ENCODE results near the gene CTIF. TPM values are rescaled to one million over a fixed set of nuclear protein-coding genes. Genes with fewer than 3 reads are reported as not detected.

CTIF gene
- polyA plus RNA-seq, 1 of the 3 experiments (the other 2 are of a cell fraction) = 47.2 TPM

DNA sequence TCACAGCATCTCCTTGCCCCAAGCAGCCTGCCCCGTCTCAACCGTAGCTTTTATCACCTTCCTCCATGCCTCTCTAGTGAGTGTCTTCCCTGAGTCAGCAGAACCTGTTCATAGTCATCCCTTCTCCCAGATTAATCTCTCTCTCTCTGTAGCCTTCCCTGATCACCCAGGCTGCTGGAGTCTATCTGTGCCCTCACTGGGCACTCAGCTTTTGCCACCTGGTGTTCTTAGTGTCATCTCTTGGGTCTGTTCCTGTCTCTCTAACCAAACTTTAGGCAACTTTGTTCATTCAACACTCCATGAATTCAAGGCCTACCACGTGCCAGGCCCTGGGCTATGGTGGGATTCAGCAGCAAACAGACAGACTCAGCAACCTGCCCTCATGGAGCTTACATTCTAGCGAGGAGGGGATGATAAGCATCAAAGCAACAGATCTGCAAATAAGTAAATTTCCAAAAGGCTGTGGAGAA is 252.8 kb downstream of the CTIF start:
- H3K79me2 ChIP-seq (ENCODE audit: insufficient read depth) = peaks cover 14% of the 10 kb centered on the region; the same call in 1 of the 2 replicates
- H3K9ac ChIP-seq = no peak overlapping the region
- TF ChIP-seq PBX3 (IDR thresholded peaks at IDR 0.05) = no peak
- no peak for TF ChIP-seq GABPA (IDR thresholded peaks at IDR 0.05; ENCODE audit: low read depth)
- no peak for TF ChIP-seq SIN3A (IDR thresholded peaks at IDR 0.05; ENCODE audit: borderline replicate concordance, low read depth, low read length)
- no peak for TF ChIP-seq TCF12 (IDR thresholded peaks at IDR 0.05)
- TF ChIP-seq FOSL2 (IDR thresholded peaks at IDR 0.05; ENCODE audit: borderline replicate concordance, low read depth) = no peak
- TF ChIP-seq ELF1 (IDR thresholded peaks at IDR 0.05) = no peak
- TF ChIP-seq MXI1 (IDR thresholded peaks at IDR 0.05; ENCODE audit: low read depth, low read length) = no peak
- H3K9me3 ChIP-seq = no peaks in the 10 kb centered on the region
- no peaks in the 10 kb centered on the region for H3K27me3 ChIP-seq (ENCODE audit: insufficient read depth)
- H3K27ac ChIP-seq (ENCODE audit: low read depth in 2 of 2, low read length in 1 of 2) = no peak overlapping the region
- peaks cover 12 to 37% of the 10 kb centered on the region in 2 experiments; a peak in 3 of 4 replicates for H3K4me1 ChIP-seq (ENCODE audit: control insufficient read depth in 1 of 2, insufficient read depth in 2 of 2, low read depth in 1 of 2, low read length in 1 of 2)
- no peak overlapping the region for H2AFZ ChIP-seq (ENCODE audit: low read depth)
- no peak overlapping the region for H3K4me2 ChIP-seq
- no peak overlapping the region for H3K4me3 ChIP-seq (ENCODE audit: low read depth in 2 of 2, low read length in 1 of 2)
- DNase-seq = no peak
- ChIA-PET POLR2A (no interaction called here), CTCF (interaction anchor here (1.2 to 2.4 kb wide), 5 partner anchors 9 to 80 kb away, joined by 3 to 12 read pairs (median 6); no protein-coding TSS in a partner anchor)
- peaks cover 16 to 31% of the 10 kb centered on the region in 2 experiments for H3K36me3 ChIP-seq (replicated peaks in 1 of 2; ENCODE audit: control insufficient read depth in 1 of 2, insufficient read depth in 2 of 2, low read length in 1 of 2)
- 98% methylated on average over 4 of the region's 4 CpGs for WGBS (ENCODE audit: low lambda C conversion rate)
- H4K20me1 ChIP-seq (ENCODE audit: insufficient read depth) = no peaks in the 10 kb centered on the region
- H3F3A ChIP-seq (replicated peaks; ENCODE audit: insufficient read depth) = no peaks in the 10 kb centered on the region
- no peaks in the 10 kb centered on the region for H3K9me2 ChIP-seq

DNA sequence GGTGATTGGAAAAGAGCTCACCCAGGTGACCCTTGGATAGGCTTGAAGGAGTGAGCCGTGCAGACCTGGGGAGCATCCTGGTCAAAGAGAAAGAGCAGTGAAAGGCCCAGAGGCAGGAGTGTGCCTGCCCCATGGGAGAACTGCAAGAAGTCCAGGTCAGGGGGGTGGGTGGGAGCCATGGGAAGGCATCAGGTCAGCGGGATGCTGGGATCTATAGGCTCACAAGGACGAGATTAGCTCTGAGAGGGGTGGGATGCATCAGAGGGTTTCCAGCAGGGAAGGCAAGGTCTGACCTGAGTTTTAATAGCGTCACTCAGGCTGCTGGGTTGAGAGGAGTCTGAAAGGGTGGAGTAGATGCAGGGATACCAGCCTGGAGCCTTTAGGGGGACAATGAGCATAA is 253.3 kb downstream of the CTIF start:
- H3K4me2 ChIP-seq = no peak overlapping the region
- H3K9me3 ChIP-seq = no peaks in the 10 kb centered on the region
- TF ChIP-seq NFIC (IDR thresholded peaks at IDR 0.05; ENCODE audit: borderline replicate concordance) = no peak
- no peak for TF ChIP-seq NRF1 (IDR thresholded peaks at IDR 0.05; ENCODE audit: low read depth, low read length)
- TF ChIP-seq CHD2 (IDR thresholded peaks at IDR 0.05; ENCODE audit: low read length, partially characterized antibody) = no peak
- no peak for TF ChIP-seq RFX5 (IDR thresholded peaks at IDR 0.05; ENCODE audit: low read length)
- TF ChIP-seq EZH2phosphoT487 (IDR thresholded peaks at IDR 0.05; ENCODE audit: borderline replicate concordance, low read depth) = no peak
- TF ChIP-seq YY1 (IDR thresholded peaks at IDR 0.05; ENCODE audit: low read depth) = no peak
- TF ChIP-seq, protein P1, sequence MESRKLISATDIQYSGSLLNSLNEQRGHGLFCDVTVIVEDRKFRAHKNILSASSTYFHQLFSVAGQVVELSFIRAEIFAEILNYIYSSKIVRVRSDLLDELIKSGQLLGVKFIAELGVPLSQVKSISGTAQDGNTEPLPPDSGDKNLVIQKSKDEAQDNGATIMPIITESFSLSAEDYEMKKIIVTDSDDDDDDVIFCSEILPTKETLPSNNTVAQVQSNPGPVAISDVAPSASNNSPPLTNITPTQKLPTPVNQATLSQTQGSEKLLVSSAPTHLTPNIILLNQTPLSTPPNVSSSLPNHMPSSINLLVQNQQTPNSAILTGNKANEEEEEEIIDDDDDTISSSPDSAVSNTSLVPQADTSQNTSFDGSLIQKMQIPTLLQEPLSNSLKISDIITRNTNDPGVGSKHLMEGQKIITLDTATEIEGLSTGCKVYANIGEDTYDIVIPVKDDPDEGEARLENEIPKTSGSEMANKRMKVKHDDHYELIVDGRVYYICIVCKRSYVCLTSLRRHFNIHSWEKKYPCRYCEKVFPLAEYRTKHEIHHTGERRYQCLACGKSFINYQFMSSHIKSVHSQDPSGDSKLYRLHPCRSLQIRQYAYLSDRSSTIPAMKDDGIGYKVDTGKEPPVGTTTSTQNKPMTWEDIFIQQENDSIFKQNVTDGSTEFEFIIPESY (IDR thresholded peaks at IDR 0.05; ENCODE audit: borderline replicate concordance, low read depth) = no peak
- H2AFZ ChIP-seq (ENCODE audit: low read depth) = no peak overlapping the region
- H3K27me3 ChIP-seq (ENCODE audit: insufficient read depth) = no peaks in the 10 kb centered on the region
- H3K4me1 ChIP-seq (ENCODE audit: control insufficient read depth in 1 of 2, insufficient read depth in 2 of 2, low read depth in 1 of 2, low read length in 1 of 2) = peaks cover 8 to 33% of the 10 kb centered on the region in 2 experiments; a peak in 3 of 4 replicates
- no peaks in the 10 kb centered on the region for H3F3A ChIP-seq (replicated peaks; ENCODE audit: insufficient read depth)
- DNase-seq = no peak
- no peaks in the 10 kb centered on the region for H4K20me1 ChIP-seq (ENCODE audit: insufficient read depth)
- peaks cover 16 to 31% of the 10 kb centered on the region in 2 experiments for H3K36me3 ChIP-seq (replicated peaks in 1 of 2; ENCODE audit: control insufficient read depth in 1 of 2, insufficient read depth in 2 of 2, low read length in 1 of 2)
- peaks cover 10% of the 10 kb centered on the region; the same call in 1 of the 2 replicates for H3K79me2 ChIP-seq (ENCODE audit: insufficient read depth)
- no peak overlapping the region for H3K4me3 ChIP-seq (ENCODE audit: low read depth in 2 of 2, low read length in 1 of 2)
- WGBS (ENCODE audit: low lambda C conversion rate) = 97% methylated on average over 4 of the region's 4 CpGs
- H3K9ac ChIP-seq = no peak overlapping the region
- H3K9me2 ChIP-seq = no peaks in the 10 kb centered on the region
- H3K27ac ChIP-seq (ENCODE audit: low read depth in 2 of 2, low read length in 1 of 2) = no peak overlapping the region
- ChIA-PET CTCF (interaction anchor here (1.2 to 2.4 kb wide), 5 partner anchors 9 to 80 kb away, joined by 3 to 12 read pairs (median 6); no protein-coding TSS in a partner anchor), POLR2A (no interaction called here)

All from SK-N-SH (cell line).